K562 (cell line): ENCODE measurements around the gene ATP5F1D. TPM values are rescaled to one million over a fixed set of nuclear protein-coding genes. Genes with fewer than 3 reads are reported as not detected.
A peak's percentile ranks its signal among the peaks of the same experiment; 100 is the strongest.

ENCODE experiments used
- BMI1 ChIP-seq: fragments of 150-350 bp; IDR thresholded peaks from 2 replicates; pipeline ENCODE4 v1.6.1; 2014; ENCODE audit warnings: low read length
- CBX5 ChIP-seq: IDR thresholded peaks from 2 replicates; pipeline ENCODE4 v1.6.1; 2014; ENCODE audit warnings: low read depth, borderline replicate concordance
- FUS ChIP-seq: fragments of 200-400 bp; formaldehyde crosslinking; optimal IDR thresholded peaks from 2 replicates; pipeline ENCODE3; 2017; ENCODE audit warnings: low read depth, low read length
- GATAD2B ChIP-seq: fragments of 450-650 bp; IDR thresholded peaks from 2 replicates; pipeline ENCODE4 v1.6.1; 2017; ENCODE audit warnings: mild to moderate bottlenecking, borderline replicate concordance
- MAFG ChIP-seq: fragments of 450-650 bp; conservative IDR thresholded peaks from 2 replicates; pipeline ENCODE4 v1.6.1; 2016; ENCODE audit warnings: missing genetic modification characterization, missing compliant biosample characterization
- MECOM ChIP-seq: fragments of 250-450 bp; sonication (Bioruptor Pico); IDR thresholded peaks from 2 replicates; pipeline ENCODE4 v1.8.0; 2022; ENCODE audit warnings: inconsistent platforms
- MTF1 ChIP-seq: fragments of 250-450 bp; sonication (Bioruptor Pico); IDR thresholded peaks from 2 replicates; pipeline ENCODE4 v1.9.0; 2021; ENCODE audit warnings: moderate library complexity, mild to moderate bottlenecking, inconsistent platforms, borderline replicate concordance
- NFRKB ChIP-seq: fragments of 450-650 bp; IDR thresholded peaks from 2 replicates; pipeline ENCODE4 v1.6.1; 2016; ENCODE audit warnings: low read depth
- SNRNP70 ChIP-seq: fragments of 200-400 bp; formaldehyde crosslinking; optimal IDR thresholded peaks from 2 replicates; pipeline ENCODE3; 2017; ENCODE audit warnings: low read depth, low read length
- SRSF9 ChIP-seq: fragments of 200-400 bp; formaldehyde crosslinking; IDR thresholded peaks from 2 replicates; pipeline ENCODE4 v1.6.1; 2017; ENCODE audit warnings: low read depth, low read length, borderline replicate concordance
- XRCC3 ChIP-seq: fragments of 450-650 bp; IDR thresholded peaks from 2 replicates; pipeline ENCODE4 v1.6.1; 2017; ENCODE audit warnings: mild to moderate bottlenecking, moderate library complexity
- polyA plus RNA-seq, 8 experiments: library from polyadenylated mRNA; depleted of rRNA in 4 of 8; stranded (reverse) in 5 of 8; unstranded in 3 of 8; fragments of >200 nt; fragmentation: Nextera tagmentation in 2 of 8; fragmentation: Illumina TruSeq in 1 of 8; extraction: Ambion mirVana in 2 of 8; extraction: Trizol in 1 of 8; gene quantifications; 2 replicates each; pipeline versions ENCODE4 v1.2.1 to v1.2.3, GENCODE V29; 2011 to 2014; ENCODE audit warnings: inconsistent platforms in 1 of 8, missing spikeins in 1 of 8
- total RNA-seq, 7 experiments: library from RNA; depleted of rRNA in 6 of 7; stranded (reverse); fragments of >200 nt in 6 of 7; fragmentation: Illumina TruSeq in 2 of 7; extraction: Trizol in 2 of 7; gene quantifications; 2 replicates each; pipeline versions ENCODE4 v1.2.1 to v1.2.3, GENCODE V29; 2011 to 2021; ENCODE audit warnings: low replicate concordance in 1 of 7
- TF ChIP-seq, protein P1 (sequence below): sonication (generic); formaldehyde crosslinking; IDR thresholded peaks from 2 replicates; pipeline ENCODE4 v1.8.1; 2023; ENCODE audit warnings: mild to moderate bottlenecking, missing genetic modification reagents
- TF ChIP-seq, protein P2 (sequence below), 2 experiments: IDR thresholded peaks; 2 replicates each; pipeline ENCODE4 v1.6.1; 2011; ENCODE audit warnings: borderline replicate concordance in 1 of 2, control low read depth in 1 of 2, low read depth in 1 of 2, low read length in 1 of 2, mild to moderate bottlenecking in 1 of 2, mixed read lengths in 1 of 2, moderate library complexity in 1 of 2; ENCODE audit not compliant: insufficient read depth in 1 of 2, insufficient read length in 1 of 2, poor library complexity in 1 of 2, severe bottlenecking in 1 of 2; ENCODE audit errors: extremely low read depth in 1 of 2
- TF ChIP-seq, protein P3 (sequence below): fragments of 450-650 bp; IDR thresholded peaks from 2 replicates; pipeline ENCODE4 v1.6.1; 2016; ENCODE audit warnings: missing biosample characterization, missing genetic modification characterization
- TF ChIP-seq, protein P4 (sequence below), 2 experiments: IDR thresholded peaks; 2 replicates each; pipeline ENCODE4 v1.6.1; 2012; ENCODE audit warnings: improper control_type of control experiment in 2 of 2, low read depth in 2 of 2, low read length in 2 of 2, borderline replicate concordance in 1 of 2
- TF ChIP-seq, protein P5 (sequence below): fragments of 200-800 bp; sonication (Bioruptor generic); IDR thresholded peaks from 2 replicates; pipeline ENCODE4 v1.6.1; 2016; ENCODE audit warnings: missing genetic modification characterization, missing compliant biosample characterization

Gene ATP5F1D
- total and polyA plus RNA-seq, 9 of the 15 experiments (the other 6 are each of a cell fraction or from before 2014, with no cell fraction given), result 3.9 to 409 (median 36.8) TPM

DNA sequence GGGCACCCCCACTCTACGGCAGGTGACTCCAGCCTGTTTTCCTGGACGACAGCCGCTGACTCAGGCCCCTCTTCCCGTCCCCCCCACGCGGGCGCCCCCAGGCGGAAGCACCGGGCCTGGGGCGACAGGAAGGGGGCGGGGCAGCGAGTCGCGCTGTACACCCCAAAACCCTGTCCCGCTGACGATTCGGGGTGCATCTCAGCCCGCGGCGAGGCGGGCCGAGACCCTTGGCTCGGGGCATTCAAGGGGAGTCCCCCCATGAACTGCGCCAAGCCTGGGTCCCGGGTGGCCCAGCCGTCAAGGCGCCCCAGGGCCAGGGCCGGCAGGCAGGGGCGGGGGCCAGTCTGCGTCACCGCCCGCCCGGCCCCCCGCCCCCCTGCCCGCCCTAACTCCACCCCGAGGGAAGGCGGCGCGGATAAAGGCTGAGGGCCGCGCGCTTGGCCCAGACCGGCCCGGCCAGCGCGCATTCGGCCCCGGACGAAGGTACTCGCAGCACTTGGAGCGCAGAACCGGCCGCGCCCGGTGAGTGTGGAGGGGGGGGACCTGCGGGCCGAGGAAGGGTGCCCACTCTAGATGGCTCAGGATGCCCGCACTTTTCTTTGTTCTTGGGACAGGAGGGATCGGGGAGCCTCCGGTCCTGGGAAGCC is 6.7 kb downstream of the ATP5F1D start, which contains the start of gene MIDN (continued):
- TF ChIP-seq, protein P1, sequence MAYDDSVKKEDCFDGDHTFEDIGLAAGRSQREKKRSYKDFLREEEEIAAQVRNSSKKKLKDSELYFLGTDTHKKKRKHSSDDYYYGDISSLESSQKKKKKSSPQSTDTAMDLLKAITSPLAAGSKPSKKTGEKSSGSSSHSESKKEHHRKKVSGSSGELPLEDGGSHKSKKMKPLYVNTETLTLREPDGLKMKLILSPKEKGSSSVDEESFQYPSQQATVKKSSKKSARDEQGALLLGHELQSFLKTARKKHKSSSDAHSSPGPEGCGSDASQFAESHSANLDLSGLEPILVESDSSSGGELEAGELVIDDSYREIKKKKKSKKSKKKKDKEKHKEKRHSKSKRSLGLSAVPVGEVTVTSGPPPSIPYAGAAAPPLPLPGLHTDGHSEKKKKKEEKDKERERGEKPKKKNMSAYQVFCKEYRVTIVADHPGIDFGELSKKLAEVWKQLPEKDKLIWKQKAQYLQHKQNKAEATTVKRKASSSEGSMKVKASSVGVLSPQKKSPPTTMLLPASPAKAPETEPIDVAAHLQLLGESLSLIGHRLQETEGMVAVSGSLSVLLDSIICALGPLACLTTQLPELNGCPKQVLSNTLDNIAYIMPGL (CRISPR knock-in tag), result 0 out of 2 replicates have a peak, but pooled peaks have one; percentile 35
- TF ChIP-seq SNRNP70 (no peak), BMI1 (no peak), GATAD2B (peak; percentile 83), MAFG (peak; percentile 35; the same call in 1 of the 2 replicates), MECOM (CRISPR knock-in tag) (no peak), FUS (peak; percentile 82), SRSF9 (no peak), XRCC3 (no peak), CBX5 (no peak), MTF1 (no peak), NFRKB (no peak)
- TF ChIP-seq, protein P2, sequence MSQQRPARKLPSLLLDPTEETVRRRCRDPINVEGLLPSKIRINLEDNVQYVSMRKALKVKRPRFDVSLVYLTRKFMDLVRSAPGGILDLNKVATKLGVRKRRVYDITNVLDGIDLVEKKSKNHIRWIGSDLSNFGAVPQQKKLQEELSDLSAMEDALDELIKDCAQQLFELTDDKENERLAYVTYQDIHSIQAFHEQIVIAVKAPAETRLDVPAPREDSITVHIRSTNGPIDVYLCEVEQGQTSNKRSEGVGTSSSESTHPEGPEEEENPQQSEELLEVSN (IDR thresholded peaks at IDR 0.05; ENCODE audit: borderline replicate concordance in 1 of 2, extremely low read depth in 1 of 2, insufficient read depth in 1 of 2, insufficient read length in 1 of 2, low read depth in 1 of 2, low read length in 1 of 2, poor library complexity in 1 of 2, severe bottlenecking in 1 of 2), result peak in 1 of 2 experiments; percentile 36
- TF ChIP-seq, protein P3, sequence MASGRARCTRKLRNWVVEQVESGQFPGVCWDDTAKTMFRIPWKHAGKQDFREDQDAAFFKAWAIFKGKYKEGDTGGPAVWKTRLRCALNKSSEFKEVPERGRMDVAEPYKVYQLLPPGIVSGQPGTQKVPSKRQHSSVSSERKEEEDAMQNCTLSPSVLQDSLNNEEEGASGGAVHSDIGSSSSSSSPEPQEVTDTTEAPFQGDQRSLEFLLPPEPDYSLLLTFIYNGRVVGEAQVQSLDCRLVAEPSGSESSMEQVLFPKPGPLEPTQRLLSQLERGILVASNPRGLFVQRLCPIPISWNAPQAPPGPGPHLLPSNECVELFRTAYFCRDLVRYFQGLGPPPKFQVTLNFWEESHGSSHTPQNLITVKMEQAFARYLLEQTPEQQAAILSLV, result no peak
- TF ChIP-seq, protein P4, sequence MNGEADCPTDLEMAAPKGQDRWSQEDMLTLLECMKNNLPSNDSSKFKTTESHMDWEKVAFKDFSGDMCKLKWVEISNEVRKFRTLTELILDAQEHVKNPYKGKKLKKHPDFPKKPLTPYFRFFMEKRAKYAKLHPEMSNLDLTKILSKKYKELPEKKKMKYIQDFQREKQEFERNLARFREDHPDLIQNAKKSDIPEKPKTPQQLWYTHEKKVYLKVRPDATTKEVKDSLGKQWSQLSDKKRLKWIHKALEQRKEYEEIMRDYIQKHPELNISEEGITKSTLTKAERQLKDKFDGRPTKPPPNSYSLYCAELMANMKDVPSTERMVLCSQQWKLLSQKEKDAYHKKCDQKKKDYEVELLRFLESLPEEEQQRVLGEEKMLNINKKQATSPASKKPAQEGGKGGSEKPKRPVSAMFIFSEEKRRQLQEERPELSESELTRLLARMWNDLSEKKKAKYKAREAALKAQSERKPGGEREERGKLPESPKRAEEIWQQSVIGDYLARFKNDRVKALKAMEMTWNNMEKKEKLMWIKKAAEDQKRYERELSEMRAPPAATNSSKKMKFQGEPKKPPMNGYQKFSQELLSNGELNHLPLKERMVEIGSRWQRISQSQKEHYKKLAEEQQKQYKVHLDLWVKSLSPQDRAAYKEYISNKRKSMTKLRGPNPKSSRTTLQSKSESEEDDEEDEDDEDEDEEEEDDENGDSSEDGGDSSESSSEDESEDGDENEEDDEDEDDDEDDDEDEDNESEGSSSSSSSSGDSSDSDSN (IDR thresholded peaks at IDR 0.05; ENCODE audit: borderline replicate concordance in 1 of 2, low read depth in 2 of 2, low read length in 2 of 2), result peak; percentile 77 to 79; a peak in 3 of 4 replicates
- TF ChIP-seq, protein P5, sequence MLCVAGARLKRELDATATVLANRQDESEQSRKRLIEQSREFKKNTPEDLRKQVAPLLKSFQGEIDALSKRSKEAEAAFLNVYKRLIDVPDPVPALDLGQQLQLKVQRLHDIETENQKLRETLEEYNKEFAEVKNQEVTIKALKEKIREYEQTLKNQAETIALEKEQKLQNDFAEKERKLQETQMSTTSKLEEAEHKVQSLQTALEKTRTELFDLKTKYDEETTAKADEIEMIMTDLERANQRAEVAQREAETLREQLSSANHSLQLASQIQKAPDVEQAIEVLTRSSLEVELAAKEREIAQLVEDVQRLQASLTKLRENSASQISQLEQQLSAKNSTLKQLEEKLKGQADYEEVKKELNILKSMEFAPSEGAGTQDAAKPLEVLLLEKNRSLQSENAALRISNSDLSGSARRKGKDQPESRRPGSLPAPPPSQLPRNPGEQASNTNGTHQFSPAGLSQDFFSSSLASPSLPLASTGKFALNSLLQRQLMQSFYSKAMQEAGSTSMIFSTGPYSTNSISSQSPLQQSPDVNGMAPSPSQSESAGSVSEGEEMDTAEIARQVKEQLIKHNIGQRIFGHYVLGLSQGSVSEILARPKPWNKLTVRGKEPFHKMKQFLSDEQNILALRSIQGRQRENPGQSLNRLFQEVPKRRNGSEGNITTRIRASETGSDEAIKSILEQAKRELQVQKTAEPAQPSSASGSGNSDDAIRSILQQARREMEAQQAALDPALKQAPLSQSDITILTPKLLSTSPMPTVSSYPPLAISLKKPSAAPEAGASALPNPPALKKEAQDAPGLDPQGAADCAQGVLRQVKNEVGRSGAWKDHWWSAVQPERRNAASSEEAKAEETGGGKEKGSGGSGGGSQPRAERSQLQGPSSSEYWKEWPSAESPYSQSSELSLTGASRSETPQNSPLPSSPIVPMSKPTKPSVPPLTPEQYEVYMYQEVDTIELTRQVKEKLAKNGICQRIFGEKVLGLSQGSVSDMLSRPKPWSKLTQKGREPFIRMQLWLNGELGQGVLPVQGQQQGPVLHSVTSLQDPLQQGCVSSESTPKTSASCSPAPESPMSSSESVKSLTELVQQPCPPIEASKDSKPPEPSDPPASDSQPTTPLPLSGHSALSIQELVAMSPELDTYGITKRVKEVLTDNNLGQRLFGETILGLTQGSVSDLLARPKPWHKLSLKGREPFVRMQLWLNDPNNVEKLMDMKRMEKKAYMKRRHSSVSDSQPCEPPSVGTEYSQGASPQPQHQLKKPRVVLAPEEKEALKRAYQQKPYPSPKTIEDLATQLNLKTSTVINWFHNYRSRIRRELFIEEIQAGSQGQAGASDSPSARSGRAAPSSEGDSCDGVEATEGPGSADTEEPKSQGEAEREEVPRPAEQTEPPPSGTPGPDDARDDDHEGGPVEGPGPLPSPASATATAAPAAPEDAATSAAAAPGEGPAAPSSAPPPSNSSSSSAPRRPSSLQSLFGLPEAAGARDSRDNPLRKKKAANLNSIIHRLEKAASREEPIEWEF, result no peak
